SHP77 (cell line): ENCODE data around the gene CRYBG3.
"Not testable (repeated sequence)": the region's sequence is repeated elsewhere in the genome, so short reads cannot be mapped to it uniquely, and the experiment has no call there.

Experiments
- DNase-seq, 2 experiments: peaks; one replicate each; lab custom pipeline; 2025; lab: John Stamatoyannopoulos, UW

Gene CRYBG3

DNA sequence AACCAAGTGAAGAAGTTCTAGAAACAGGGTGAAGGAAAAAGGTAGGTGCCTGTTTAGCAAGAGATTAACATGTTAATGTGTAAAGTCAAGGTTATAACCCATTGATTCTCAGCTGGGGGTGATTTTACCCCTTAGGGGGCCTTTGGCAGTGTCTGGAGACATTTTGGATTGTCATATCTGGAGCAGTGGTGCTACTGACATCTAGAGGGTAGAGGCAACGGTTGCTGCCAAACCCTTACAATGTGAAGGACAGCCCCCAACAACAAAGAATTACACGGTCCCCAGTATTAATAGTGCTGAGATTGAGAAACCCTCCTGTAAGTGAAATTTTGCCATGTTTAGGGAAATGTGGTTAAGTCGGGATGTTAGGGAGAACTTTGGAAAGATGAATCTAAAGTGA is 74.7 kb downstream of the CRYBG3 start:
- no peak for DNase-seq

DNA sequence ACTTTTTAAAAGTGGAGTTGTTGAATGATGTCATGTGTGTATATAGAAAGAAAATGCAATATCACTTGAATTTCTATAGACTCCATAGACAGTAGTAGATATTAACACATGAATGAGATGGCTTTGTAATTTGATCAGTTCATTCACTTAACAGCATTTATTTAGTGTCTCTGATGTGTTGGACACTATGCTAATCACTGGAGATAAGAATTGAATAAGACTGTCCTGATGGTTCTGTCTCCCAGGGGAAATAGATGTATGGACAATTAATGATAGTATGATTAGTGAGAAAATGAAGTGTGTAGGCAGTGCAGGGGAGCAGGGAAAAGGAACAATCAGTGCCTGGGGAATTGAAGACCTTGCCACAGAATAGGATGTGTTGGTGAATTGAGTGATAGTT is 77.5 kb downstream of the CRYBG3 start:
- DNase-seq = no peak

DNA sequence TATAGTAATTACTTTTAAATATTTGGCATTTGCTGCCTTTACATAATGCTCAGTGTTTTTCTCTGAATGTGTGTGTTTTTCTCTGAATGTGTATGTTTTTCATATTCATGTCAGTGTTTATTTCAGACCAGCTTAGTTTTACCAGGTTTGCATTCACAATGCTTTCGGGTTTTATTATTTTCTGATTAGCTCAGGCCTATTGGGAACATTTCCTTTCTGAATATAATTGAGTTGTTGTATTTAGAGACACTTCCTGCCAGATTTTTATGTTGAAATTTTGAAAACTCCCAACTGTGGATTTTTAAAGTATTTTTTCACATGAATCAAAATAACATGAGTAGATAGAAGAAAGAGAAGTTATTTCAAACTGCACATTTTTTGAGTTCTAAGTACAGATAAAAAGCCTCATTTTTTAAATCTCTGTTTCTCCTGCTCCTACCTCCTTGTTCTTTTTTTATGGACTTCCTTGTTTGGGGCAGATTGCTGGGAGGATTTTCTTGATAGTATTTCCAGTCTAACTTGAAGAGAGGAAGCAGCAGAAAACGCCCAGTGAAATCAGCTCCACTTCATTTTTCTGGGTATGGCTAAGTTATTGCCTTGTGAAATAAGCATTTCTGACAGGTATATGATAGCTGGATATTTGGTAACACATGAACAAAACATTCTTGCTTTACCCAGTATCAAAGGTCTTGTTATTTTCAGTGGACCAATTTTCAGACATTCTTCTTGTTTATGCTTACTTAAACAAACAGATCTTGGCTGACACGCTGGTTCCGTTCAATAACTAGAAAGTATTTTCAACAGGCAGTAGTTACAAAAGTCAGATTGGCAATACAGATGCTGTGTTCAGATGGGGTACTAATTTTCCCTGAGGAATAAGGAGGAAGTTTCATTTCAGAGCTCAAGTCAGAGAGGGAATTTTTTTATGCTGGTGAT is 79.8 kb downstream of the CRYBG3 start:
- no peak for DNase-seq

DNA sequence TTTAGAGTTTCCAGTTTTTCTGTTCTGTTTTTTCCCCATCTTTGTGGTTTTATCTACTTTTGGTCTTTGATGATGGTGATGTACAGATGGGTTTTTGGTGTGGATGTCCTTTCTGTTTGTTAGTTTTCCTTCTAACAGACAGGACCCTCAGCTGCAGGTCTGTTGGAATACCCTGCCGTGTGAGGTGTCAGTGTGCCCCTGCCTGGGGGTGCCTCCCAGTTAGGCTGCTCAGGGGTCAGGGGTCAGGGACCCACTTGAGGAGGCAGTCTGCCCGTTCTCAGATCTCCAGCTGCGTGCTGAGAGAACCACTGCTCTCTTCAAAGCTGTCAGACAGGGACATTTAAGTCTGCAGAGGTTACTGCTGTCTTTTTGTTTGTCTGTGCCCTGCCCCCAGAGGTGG is 88.0 kb downstream of the CRYBG3 start:
- not testable (repeated sequence) for DNase-seq

DNA sequence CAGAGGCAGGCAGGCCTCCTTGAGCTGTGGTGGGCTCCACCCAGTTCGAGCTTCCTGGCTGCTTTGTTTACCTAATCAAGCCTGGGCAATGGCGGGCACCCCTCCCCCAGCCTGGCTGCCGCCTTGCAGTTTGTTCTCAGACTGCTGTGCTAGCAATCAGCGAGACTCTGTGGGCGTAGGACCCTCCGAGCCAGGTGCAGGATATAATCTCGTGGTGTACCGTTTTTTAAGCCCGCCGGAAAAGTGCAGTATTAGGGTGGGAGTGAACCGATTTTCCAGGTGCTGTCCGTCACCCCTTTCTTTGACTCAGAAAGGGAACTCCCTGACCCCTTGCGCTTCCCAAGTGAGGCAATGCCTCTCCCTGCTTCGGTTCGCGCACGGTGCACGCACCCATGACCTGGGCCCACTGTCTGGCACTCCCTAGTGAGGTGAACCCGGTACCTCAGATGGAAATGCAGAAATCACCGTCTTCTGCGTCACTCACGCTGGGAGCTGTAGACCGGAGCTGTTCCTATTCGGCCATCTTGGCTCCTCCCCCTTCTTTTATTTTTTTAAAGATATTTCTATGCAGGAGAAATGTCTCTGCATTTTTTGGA is 88.5 kb downstream of the CRYBG3 start:
- not testable (repeated sequence) for DNase-seq

DNA sequence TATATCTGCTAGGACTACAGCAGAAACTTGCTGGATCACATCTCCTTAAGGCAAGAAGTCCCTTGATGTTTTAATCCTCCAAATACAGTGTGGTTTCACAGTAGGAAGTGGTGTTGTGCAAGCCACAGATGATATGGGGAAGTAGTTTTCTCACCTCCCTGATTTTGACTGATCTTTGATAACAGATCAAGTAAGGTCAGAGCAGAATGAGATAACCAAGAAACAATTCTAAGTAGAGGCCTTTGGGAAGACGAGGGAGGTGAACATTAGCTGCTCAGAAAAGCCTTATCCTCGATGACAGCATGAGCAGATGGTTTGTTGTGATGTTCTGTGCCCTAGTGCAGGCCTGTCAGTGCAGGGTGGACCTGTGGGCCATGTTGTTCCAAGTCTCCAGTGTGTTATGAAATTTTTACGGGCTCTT is 89.1 kb downstream of the CRYBG3 start:
- DNase-seq = no peak

DNA sequence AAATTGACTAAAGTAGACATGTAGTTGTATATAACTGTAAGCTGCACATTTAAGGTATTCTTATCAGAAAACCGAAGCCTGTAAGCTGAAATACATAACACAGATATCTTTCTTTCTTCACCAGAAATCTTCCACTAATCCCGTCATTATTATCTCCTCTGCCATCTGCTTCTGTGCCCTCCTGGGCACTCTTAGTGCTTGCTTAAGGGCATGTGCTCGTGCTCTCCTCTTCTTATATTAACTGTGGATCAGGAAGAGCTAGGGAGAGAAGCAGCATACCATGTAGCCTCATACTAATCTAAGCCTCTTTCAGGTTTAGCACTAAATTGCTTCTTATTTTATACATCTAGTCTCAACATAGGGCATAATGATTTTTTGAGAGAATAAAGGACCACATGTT is 89.6 kb downstream of the CRYBG3 start:
- DNase-seq = no peak

DNA sequence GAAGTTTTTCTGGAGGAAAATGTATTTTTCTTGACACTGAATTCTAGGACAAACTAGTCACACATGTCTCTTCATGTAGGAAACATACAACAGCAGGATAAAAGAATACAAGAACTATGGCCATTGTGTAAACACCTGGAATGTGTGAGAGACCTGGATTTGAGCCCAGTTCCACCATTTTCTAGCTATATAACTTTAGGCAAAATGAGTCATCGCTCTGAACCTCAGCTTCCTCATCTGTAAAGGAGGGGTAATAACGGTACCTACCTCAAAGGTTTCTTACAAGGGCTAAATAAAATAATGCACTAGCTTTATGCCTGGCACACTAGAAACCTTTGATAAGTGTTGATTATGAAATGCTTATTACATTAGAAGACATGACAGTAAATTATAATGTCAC is 92.6 kb downstream of the CRYBG3 start:
- no peak for DNase-seq

DNA sequence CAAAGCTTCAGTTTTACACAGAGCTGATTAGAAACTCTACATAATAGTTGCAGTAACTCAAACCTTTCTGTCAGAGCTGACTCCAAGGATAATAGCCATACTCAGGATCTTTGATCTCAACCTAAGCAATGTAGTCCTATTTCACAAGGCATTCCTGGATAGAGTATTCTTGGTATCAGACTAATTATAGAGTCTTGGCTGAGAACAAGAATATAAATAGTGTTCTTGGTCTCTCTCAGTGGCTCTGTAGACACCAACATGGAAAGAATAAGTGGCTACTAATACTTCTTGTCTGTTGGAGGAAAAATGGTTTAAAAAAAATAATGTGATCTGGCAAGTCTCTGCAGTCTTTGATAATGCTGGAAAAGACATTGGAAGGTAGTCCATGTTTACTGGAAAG is 94.8 kb downstream of the CRYBG3 start:
- no peak for DNase-seq

DNA sequence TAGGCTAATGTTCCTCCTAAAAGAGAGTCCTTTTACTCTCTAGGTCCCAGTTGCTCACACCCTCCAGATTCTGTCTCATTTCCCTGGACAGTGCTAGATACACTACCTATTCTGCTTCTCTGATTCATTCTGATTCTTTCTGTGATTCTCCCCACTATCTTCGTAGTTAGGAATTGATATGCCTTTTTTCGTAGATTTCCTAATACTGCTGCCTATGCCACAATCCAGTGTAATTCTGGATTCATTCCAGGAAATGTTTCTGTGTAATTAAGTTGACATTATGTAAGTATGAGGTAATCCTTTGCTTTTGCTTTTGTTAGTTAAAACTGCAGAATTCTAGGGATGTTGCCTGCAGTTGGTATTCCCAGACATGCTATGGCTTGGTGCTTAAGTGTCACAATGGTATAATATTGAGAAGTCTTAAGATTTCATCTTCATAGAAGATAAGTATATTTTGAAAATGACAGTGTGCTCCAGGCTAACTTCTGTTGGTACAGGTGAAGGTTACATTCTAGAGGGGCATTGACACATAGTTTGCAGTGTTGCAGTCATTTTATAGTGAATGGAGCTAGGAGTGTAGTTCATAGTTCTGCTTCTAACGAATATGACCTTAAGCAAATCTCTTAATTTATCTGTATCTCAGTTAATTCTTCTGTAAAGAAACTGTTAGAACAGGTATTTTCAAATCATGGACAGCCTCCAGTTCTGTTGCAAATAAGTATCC is 96.2 kb downstream of the CRYBG3 start:
- DNase-seq = no peak

DNA sequence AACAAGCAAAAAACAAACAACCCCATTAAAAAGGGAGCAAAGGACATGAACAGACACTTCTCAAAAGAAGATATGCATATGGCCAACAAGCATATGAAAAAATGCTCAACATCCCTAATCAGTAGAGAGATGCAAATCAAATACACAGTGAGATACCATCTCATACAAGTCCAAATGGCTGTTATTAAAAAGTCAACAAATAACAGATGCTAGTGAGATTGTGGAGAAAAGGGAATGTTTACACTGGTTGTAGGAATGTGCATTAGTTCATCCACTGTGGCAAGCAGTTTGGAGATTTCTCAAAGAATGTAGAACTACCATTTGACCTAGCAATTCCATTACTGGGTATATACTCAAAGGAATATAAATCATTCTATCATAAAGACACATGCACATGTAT is 105.9 kb downstream of the CRYBG3 start:
- DNase-seq = no peak

DNA sequence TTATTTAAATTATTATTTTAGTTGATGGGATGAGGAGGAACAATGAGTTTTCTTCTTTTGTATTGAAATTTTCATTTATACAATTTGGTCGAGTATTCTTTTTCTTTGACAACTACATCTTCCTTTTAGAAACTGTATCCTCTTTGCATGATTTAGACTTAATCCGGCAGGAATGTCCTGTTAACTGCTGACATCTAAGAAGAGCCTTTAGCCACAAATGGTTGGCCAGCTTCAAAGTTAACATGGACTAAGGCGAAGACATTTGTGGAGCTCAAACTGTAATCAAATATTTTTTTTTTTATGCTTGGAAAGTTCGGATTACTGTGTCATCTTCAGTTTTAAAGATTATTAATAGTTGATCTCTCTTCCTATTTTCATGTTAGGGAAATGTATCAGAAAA is 107.2 kb downstream of the CRYBG3 start:
- DNase-seq = no peak

DNA sequence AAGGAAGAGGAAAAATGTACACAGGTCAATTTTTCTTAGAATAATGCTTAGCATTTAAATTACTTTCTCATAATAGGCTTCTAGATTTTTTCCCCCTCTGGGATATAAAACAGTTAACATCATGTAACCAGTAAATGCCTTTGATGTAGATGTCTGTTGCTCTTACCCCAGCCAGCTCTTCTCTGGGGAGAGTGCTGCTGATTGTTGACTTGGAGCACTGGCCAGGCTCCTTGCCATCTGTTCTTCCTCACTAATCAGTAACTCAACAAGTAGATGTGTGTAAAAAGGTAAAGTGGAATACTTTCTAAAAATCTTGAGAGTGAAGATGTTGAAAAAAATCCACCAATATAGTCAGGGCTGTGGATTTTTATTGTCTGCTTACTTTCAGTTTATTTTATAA is 108.2 kb downstream of the CRYBG3 start:
- no peak for DNase-seq

DNA sequence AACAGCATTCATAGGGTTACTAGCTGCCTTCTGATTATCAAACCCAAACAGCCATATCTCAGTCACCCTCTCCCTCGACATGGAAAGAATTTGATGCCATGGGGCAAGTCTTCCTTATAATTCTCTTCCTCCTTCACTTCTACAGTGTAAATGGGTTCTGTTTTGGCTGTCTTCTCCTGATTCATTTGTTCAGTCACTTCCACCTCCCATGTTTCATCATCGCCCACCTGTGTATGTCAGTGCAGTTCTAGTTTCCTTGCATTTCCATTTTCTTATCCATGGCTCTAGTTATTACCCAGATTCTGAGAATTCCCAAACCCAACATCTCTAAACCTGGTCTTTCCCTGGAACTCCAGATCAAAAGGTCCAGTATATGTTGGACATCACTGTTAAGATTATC is 109.4 kb downstream of the CRYBG3 start:
- DNase-seq = no peak

DNA sequence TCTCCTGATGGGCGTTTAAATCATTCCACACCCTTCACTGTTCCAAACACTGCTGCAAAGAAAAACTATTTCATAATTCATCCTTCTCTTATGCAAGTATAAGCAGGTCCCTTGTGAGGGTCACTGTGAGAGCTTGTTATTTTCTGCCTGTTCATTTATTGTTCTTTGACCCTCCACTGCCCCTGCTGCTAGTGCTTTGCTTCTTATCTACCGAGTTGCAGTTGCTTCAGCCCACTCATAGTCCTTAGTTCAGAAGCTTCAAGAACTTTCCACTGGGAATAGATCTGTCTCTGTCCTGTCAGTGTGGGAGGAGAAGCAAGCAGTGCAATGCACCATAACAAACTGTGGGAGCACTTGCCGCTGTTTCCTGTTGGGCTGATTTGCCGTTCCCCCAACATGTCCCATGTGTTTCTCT is 110.6 kb downstream of the CRYBG3 start:
- DNase-seq = no peak

DNA sequence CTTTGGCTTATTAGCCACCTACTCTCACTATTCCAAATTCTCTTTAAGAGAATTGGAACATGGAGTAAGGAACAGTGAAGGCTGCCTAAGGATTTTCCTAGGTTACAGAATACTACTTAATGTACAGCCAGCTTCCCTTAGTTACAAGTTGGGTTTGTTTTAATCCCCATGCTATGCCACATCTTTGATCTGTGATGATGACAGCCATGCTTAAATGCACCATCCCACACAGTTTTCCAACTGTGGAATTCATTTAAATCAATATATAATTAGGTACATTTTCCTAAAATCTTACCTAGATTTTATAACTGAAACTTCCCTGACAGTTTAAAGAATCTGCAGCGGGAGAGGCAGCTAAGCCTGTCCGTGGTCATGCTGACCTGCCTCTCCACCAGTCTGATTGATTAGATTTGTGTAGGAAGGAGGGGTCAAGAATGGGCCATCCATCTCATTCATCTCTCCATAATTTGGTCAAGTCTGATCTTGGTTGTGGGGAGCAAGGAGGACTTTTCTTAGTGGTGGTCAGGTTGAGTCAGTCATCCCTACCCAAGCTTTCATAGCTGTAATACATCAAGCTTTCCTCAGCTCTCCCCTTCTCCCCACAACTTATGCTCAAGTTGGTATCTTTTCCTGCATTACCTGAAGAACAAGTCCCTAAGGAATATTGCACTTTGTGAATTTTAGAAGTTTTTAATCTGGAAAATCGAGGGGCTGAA is 113.3 kb downstream of the CRYBG3 start:
- no peak for DNase-seq

DNA sequence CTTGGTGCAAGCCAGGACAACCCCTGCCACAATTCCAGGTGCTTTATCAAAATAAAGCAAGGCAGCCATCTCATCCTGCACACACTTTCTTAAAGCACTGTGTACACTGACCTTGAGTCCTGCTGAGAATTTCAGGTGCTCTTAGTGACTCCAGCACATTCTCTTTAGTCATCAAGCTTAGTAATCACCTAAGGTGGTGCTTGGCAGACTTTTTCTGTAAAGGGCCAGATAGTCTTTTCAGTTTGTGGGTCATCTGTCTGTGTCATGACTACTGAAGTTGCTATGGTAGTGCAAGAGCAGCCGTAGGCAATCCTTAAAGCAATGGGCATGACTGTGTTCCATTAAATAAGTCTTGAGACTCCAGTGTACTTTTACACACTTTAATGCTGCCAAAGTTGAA is 114.0 kb downstream of the CRYBG3 start:
- no peak for DNase-seq

DNA sequence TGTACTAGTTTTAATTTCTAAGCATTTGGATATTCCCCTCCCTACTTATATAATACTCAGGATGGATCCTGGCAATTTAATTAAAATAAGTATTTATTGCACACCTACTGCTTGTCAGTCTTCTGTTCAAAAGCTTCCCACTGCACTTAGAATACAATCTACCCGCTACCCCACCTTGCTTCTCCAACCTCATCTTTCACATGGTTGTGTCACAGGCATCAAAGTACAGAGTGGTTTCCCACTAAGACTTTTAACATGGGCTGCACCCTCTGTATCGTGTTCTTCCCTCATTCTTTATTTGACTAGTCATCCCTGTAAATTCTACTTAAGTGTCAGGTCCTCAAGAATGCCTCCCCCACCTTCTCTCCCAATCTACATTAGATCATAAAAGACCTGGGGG is 115.4 kb downstream of the CRYBG3 start:
- no peak for DNase-seq

DNA sequence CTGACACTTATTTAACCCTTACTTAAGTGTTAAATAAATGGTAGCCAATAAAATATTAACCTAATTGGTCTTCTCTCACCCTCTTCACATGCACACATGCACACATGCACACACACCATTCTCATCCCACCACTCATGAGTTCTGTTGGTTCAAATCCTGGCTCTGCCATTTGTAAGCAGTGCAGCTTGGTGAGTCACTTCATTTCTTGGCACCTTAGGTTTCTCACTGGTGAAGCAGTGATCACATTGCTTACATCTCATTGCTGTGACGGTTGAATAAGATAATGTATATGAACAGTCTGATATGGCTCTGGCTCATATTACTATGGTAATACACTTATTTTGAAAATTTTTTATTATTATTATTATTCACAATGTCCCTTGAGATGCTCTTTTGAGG is 116.6 kb downstream of the CRYBG3 start:
- DNase-seq = no peak

DNA sequence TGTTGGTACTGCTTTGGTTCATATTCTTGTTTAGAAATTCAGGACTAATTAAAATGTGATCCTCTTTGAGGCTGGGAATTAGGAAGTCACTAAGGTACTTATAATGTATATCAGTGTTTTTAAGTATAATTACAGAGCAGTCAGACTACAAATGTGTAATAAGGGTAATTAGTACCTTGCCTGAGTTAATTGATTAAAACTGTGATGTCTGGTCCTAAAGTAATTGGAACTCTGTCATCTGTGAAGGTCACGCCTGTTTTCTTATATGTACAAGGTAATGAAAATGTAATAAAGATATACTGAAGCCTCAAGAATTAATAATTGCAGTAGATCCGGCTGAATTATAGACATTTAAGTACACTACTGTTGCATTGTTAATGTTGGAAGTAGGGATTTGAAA is 117.6 kb downstream of the CRYBG3 start:
- no peak for DNase-seq

DNA sequence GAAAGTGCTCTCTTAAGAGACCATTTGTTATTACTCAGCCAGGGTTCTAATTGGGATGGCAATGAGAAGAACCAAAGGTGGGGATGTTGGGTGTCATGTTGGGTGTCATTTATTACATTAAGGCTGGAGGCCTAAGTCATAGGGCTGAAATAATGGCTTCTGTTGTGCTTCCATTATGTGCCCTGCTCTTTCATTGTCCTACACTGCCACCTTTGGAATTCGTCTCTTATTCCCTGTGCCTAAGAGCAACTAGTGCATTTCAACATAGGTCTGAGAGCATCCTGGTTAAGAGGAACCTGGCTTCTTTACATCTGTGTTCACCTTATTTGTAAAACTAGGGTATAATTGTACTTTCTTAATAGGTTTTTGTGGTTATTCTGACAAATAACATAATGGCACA is 118.2 kb downstream of the CRYBG3 start:
- DNase-seq = peak; percentile 17 to 36

DNA sequence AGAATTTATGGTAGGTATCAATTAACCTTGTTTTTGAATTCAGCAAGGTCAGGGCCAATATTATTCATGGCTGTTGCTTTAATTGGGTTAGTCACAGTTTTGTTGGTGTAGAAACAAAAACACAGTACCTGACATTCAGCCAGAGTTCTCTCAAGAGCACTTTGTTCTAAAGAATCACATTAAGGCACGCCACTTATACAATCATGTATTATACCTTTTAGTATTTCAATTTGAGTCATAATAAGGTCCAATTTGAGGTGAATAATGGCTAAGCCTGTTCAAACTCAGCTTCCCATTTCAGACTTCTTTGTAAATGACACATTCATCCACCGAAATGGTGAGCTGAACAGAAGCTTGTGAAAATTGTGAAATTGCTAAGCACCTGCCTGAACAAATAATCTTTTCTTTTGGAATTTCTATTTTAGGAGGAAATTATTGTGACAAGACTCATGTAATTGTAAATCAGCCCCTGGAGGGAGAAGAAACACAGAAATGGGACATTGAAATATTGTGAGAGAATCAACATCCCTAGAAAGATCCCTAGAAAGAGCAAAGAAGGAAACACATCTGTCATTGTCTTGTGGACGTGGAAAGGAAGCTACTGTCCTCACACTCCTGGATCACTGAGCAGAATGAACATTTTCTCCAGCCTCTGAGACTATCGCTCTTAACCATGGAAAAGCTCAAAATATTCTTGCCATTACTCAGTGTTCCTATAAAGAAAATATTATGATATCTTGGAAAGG is 121.2 kb downstream of the CRYBG3 start:
- no peak for DNase-seq
